Neuronal stem cell (in vitro differentiated cells): ENCODE data around the gene PLA2G5.

ENCODE experiments used
- DNase-seq: peaks from one replicate; pipeline ENCODE4 v3.0.0-alpha.2; 2013; ENCODE audit warnings: low spot score
- H2AFZ ChIP-seq: one replicate; pipeline ENCODE4 v1.6.1; 2013; ENCODE audit warnings: mild to moderate bottlenecking, low read length, inconsistent platforms
- H2AK5ac ChIP-seq: 2 replicates; pipeline ENCODE4 v1.6.1; 2013; ENCODE audit warnings: low read depth, mild to moderate bottlenecking, inconsistent platforms, low read length, moderate library complexity, mixed read lengths
- H2BK120ac ChIP-seq: 2 replicates; pipeline ENCODE4 v1.6.1; 2013; ENCODE audit warnings: low read depth, mild to moderate bottlenecking, inconsistent platforms, low read length, moderate library complexity, mixed read lengths
- H2BK12ac ChIP-seq: one replicate; pipeline ENCODE4 v1.6.1; 2013; ENCODE audit warnings: low read length, inconsistent platforms
- H2BK15ac ChIP-seq: 2 replicates; pipeline ENCODE4 v1.6.1; 2013; ENCODE audit warnings: mild to moderate bottlenecking, low read length, inconsistent platforms, mixed read lengths
- H2BK5ac ChIP-seq: one replicate; pipeline ENCODE4 v1.6.1; 2013; ENCODE audit warnings: inconsistent platforms, mild to moderate bottlenecking, low read length, moderate library complexity
- H3K14ac ChIP-seq: one replicate; pipeline ENCODE4 v1.6.1; 2013; ENCODE audit warnings: low read length, inconsistent platforms
- H3K18ac ChIP-seq: 2 replicates; pipeline ENCODE4 v1.6.1; 2013; ENCODE audit warnings: low read length, inconsistent platforms
- H3K23ac ChIP-seq: 2 replicates; pipeline ENCODE4 v1.6.1; 2013; ENCODE audit warnings: low read depth, mild to moderate bottlenecking, mixed read lengths, low read length, inconsistent platforms; ENCODE audit not compliant: poor library complexity
- H3K27ac ChIP-seq: replicated peaks from 3 replicates; pipeline ENCODE4 v1.5.1; 2013; ENCODE audit warnings: low read length, inconsistent platforms
- H3K27me3 ChIP-seq, 3 experiments: 2 replicates each; pipeline ENCODE4 v1.6.1; 2013; ENCODE audit warnings: low read length in 3 of 3, mild to moderate bottlenecking in 2 of 3, inconsistent platforms in 1 of 3, low read depth in 1 of 3, mixed read lengths in 1 of 3, moderate library complexity in 1 of 3; ENCODE audit not compliant: control insufficient read depth in 3 of 3, insufficient read depth in 3 of 3
- H3K36me3 ChIP-seq, 2 donors: replicated peaks in 1 of 2; 2 replicates each; pipeline ENCODE4 v1.6.1; 2013; ENCODE audit warnings: low read length in 2 of 2; ENCODE audit not compliant: control insufficient read depth in 2 of 2, insufficient read depth in 2 of 2
- H3K4ac ChIP-seq: 2 replicates; pipeline ENCODE4 v1.6.1; 2013; ENCODE audit warnings: inconsistent platforms, mild to moderate bottlenecking, low read length, moderate library complexity
- H3K4me1 ChIP-seq, 2 donors: 1 replicate in 1 of 2; 2 replicates in 1 of 2; pipeline ENCODE4 v1.6.1; 2013; ENCODE audit warnings: low read length in 2 of 2, low read depth in 1 of 2; ENCODE audit not compliant: control insufficient read depth in 2 of 2, insufficient read depth in 1 of 2
- H3K4me2 ChIP-seq: one replicate; pipeline ENCODE4 v1.6.1; 2013; ENCODE audit warnings: mild to moderate bottlenecking, low read length, inconsistent platforms; ENCODE audit not compliant: insufficient read depth, poor library complexity, severe bottlenecking
- H3K4me3 ChIP-seq, 2 donors: 2 replicates each; pipeline ENCODE4 v1.5.1; 2013; ENCODE audit warnings: low read length in 2 of 2, mild to moderate bottlenecking in 2 of 2, inconsistent platforms in 1 of 2, moderate library complexity in 1 of 2
- H3K79me1 ChIP-seq: one replicate; pipeline ENCODE4 v1.6.1; 2013; ENCODE audit warnings: low read depth, mild to moderate bottlenecking, inconsistent platforms, low read length, moderate library complexity
- H3K9ac ChIP-seq: one replicate; pipeline ENCODE4 v1.6.1; 2013; ENCODE audit warnings: mild to moderate bottlenecking, low read depth, low read length, inconsistent platforms; ENCODE audit not compliant: poor library complexity
- H3K9me3 ChIP-seq, 2 donors: replicated peaks in 1 of 2; 2 replicates each; pipeline versions ENCODE3 to v1.6.1; 2013; ENCODE audit warnings: low read length in 2 of 2, mild to moderate bottlenecking in 2 of 2, inconsistent platforms in 1 of 2, low read depth in 1 of 2, mixed read lengths in 1 of 2, moderate library complexity in 1 of 2; ENCODE audit not compliant: control insufficient read depth in 2 of 2, insufficient read depth in 1 of 2
- H4K8ac ChIP-seq: one replicate; pipeline ENCODE4 v1.6.1; 2013; ENCODE audit warnings: low read depth, mild to moderate bottlenecking, inconsistent platforms, low read length, moderate library complexity
- H4K91ac ChIP-seq: one replicate; pipeline ENCODE4 v1.6.1; 2013; ENCODE audit warnings: low read length, low read depth, mild to moderate bottlenecking, inconsistent platforms; ENCODE audit not compliant: poor library complexity
- WGBS, 2 donors: extraction: QIAGEN DNeasy Blood & Tissue Kit; methylation state at CpG; one replicate each; pipeline ENCODE4 v1.1.7; 2013; ENCODE audit warnings: missing lambda C conversion rate in 2 of 2, mixed read lengths in 1 of 2; ENCODE audit not compliant: insufficient read length in 2 of 2, insufficient replicate concordance in 1 of 2; ENCODE audit errors: extremely low coverage in 2 of 2; 5-methylcytosine and 5-hydroxymethylcytosine counted together

Gene PLA2G5

GRCh38 chr1:20078171-20078651, 8.2 kb downstream of the PLA2G5 start:
- Histone ChIP-seq H3K27me3 (peaks cover 0 to 15% (median 0%) of the 10 kb centered on the region in 3 experiments), H2BK15ac (no peak overlapping the region), H3K4me3 (no peak overlapping the region)

GRCh38 chr1:20078711-20079110, 8.7 kb downstream of the PLA2G5 start:
- peaks cover 0 to 17% (median 0%) of the 10 kb centered on the region in 3 experiments for H3K27me3 ChIP-seq
- H2BK120ac ChIP-seq, result no peak overlapping the region
- H3K27ac ChIP-seq, result no peak overlapping the region
- WGBS, 2 donors, result no CpG with 5 or more reads among the region's 5 CpGs
- H2BK12ac ChIP-seq, result no peak overlapping the region
- no peak overlapping the region for H2AK5ac ChIP-seq
- no peak overlapping the region for H3K4me3 ChIP-seq
- no peak overlapping the region for H2BK15ac ChIP-seq
- H3K18ac ChIP-seq, result no peak overlapping the region
- DNase-seq, result no peak
- H3K4me1 ChIP-seq, result no peaks in the 10 kb centered on the region
- no peaks in the 10 kb centered on the region for H3K79me1 ChIP-seq
- no peak overlapping the region for H3K14ac ChIP-seq
- no peak overlapping the region for H3K23ac ChIP-seq
- no peak overlapping the region for H3K9ac ChIP-seq
- no peaks in the 10 kb centered on the region for H3K9me3 ChIP-seq
- no peak overlapping the region for H4K91ac ChIP-seq
- H3K36me3 ChIP-seq, result no peaks in the 10 kb centered on the region
- no peak overlapping the region for H2BK5ac ChIP-seq
- H2AFZ ChIP-seq, result no peak overlapping the region
- no peak overlapping the region for H3K4ac ChIP-seq
- H4K8ac ChIP-seq, result no peak overlapping the region
- no peak overlapping the region for H3K4me2 ChIP-seq

More at GRCh38 chr1:20078171-20078651, 8.2 kb downstream of the PLA2G5 start:
- Histone ChIP-seq H3K4me1 (no peaks in the 10 kb centered on the region), H2BK120ac (no peak overlapping the region), H4K91ac (no peak overlapping the region), H3K36me3 (no peaks in the 10 kb centered on the region), H3K9me3 (no peaks in the 10 kb centered on the region), H2BK12ac (no peak overlapping the region), H2BK5ac (no peak overlapping the region), H2AFZ (no peak overlapping the region), H3K4me2 (no peak overlapping the region), H3K27ac (no peak overlapping the region), H3K14ac (no peak overlapping the region), H3K9ac (no peak overlapping the region), H4K8ac (no peak overlapping the region), H3K18ac (peak overlapping the region; percentile 46), H3K4ac (no peak overlapping the region), H2AK5ac (no peak overlapping the region), H3K23ac (no peak overlapping the region), H3K79me1 (no peaks in the 10 kb centered on the region)
- DNase-seq, result no peak
- no CpG with 5 or more reads among the region's 8 CpGs for WGBS, 2 donors

- H2BK120ac ChIP-seq, result no peak overlapping the region
- H2BK5ac ChIP-seq, result no peak overlapping the region
- no peak overlapping the region for H2BK12ac ChIP-seq
- H3K4me3 ChIP-seq, result no peak overlapping the region
- H3K27me3 ChIP-seq, result peaks cover 0 to 15% (median 0%) of the 10 kb centered on the region in 3 experiments
- no peak overlapping the region for H4K8ac ChIP-seq
- H2BK15ac ChIP-seq, result no peak overlapping the region
- no peak overlapping the region for H3K9ac ChIP-seq
- no peaks in the 10 kb centered on the region for H3K79me1 ChIP-seq
- H3K27ac ChIP-seq, result no peak overlapping the region
- no peak overlapping the region for H2AFZ ChIP-seq
- H3K36me3 ChIP-seq, result no peaks in the 10 kb centered on the region
- no peaks in the 10 kb centered on the region for H3K9me3 ChIP-seq
- no peak overlapping the region for H3K4me2 ChIP-seq
- no peak overlapping the region for H3K23ac ChIP-seq
- DNase-seq, result no peak
- no peak overlapping the region for H3K4ac ChIP-seq
- H3K18ac ChIP-seq, result no peak overlapping the region
- no CpG with 5 or more reads among the region's 8 CpGs for WGBS, 2 donors
- H3K4me1 ChIP-seq, result no peaks in the 10 kb centered on the region
- H4K91ac ChIP-seq, result no peak overlapping the region
- H2AK5ac ChIP-seq, result no peak overlapping the region
- no peak overlapping the region for H3K14ac ChIP-seq
Observed at GRCh38 chr1:20079661-20080305, 9.8 kb downstream of the PLA2G5 start.

DNA sequence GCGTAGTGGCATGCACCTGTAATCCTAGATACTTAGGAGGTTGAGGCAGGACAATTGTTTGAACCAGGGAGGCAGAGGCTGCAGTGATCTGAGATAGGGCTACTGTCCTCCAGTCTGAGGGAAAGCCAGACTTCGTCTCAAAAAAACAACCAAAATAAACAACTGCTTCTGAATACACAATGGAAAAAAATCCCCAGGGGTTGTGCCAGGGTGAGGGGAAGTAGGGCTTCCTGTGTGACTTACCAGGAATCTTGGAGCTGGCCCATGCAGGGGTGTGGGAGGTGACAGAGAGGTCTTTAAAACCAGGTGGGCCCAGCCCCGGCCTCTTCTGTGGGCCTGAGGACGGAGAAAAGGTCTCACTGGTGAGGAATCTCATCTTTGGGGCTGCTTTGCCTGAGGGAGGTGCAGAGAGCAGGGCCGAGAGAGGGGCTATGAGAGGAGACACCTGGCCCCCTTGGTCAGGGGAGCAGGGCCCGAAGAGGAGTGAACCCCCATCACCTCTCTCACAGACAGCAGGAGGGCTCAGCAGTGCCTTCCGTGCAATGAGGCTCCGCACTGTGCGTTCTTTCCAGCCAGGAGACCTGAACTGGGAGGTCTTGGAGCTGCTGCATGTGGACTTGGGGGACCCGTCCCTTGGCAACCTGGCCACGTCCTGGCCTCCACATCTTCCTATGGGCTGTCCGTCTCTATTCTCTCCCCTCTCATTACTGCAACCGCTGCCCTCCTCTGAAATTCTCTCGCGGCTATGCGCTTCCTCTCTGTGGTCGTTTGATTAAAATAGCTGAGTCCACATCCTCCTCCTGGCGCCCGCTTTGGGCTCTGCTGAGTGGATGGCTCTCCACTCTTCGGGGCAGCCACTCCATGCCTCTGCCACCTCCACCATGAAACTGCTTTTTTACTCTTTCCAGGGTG, 10.7 kb downstream of the PLA2G5 start:
- Histone ChIP-seq H4K8ac (no peak overlapping the region), H2AFZ (no peak overlapping the region), H3K9me3 (no peaks in the 10 kb centered on the region), H3K18ac (no peak overlapping the region), H3K27me3 (peaks cover 0 to 15% (median 0%) of the 10 kb centered on the region in 3 experiments), H2AK5ac (no peak overlapping the region), H3K9ac (no peak overlapping the region), H2BK12ac (no peak overlapping the region), H2BK15ac (no peak overlapping the region), H3K27ac (no peak overlapping the region), H2BK5ac (no peak overlapping the region), H3K4me2 (no peak overlapping the region), H4K91ac (no peak overlapping the region), H3K79me1 (no peaks in the 10 kb centered on the region), H3K23ac (peak overlapping the region; percentile 20), H3K4ac (no peak overlapping the region), H3K36me3 (no peaks in the 10 kb centered on the region), H3K14ac (no peak overlapping the region), H3K4me1 (no peaks in the 10 kb centered on the region), H3K4me3 (no peak overlapping the region), H2BK120ac (no peak overlapping the region)
- WGBS, 2 donors, result no CpG with 5 or more reads among the region's 20 CpGs
- DNase-seq, result no peak
